Measurements from ENCODE around the gene TSC2. TPM values are rescaled to one million over a fixed set of nuclear protein-coding genes. Genes with fewer than 3 reads are reported as not detected.
"Not testable (repeated sequence)": the region's sequence is repeated elsewhere in the genome, so short reads cannot be mapped to it uniquely, and the experiment has no call there.

Gene TSC2
- total RNA-seq, 3 donors from 2014 or later (not counting 1 experiment from before 2014, with no cell fraction given), result 135 to 197 (median 161) TPM

- intact Hi-C loops (cut with micrococcal nuclease), result no loop called here
- Mint-ChIP-seq H3K27me3 (ENCODE audit: low read depth in 2 of 2) (no peaks in the 10 kb centered on the region), H3K9me3 (no peaks in the 10 kb centered on the region), H3K4me3 (no peak overlapping the region), H3K4me1 (peaks cover 11 to 18% of the 10 kb centered on the region in 2 donors), H3K27ac (peak overlapping the region in 1 of 2 donors; percentile 14), H3K36me3 (no peaks in the 10 kb centered on the region)
- Histone ChIP-seq H3K4me1 (ENCODE audit: control insufficient read depth, insufficient read depth, low read length) (peaks cover 10% of the 10 kb centered on the region), H3K36me3 (ENCODE audit: control insufficient read depth, insufficient read depth, low read length) (no peaks in the 10 kb centered on the region), H3K9me3 (ENCODE audit: control insufficient read depth, insufficient read depth, low read length) (no peaks in the 10 kb centered on the region), H3K27ac (ENCODE audit: low read length) (no peak overlapping the region), H3K27me3 (ENCODE audit: control insufficient read depth, insufficient read depth, low read length) (no peaks in the 10 kb centered on the region), H3K4me3 (ENCODE audit: low read length) (no peak overlapping the region)
- DNase-seq, result no peak
- ATAC-seq, result peak in 1 of 3 donors; percentile 15
- no peak for TF ChIP-seq CTCF (IDR thresholded peaks at IDR 0.05)
- 95% methylated on average over 17 of the region's 19 CpGs for WGBS (ENCODE audit: insufficient coverage)
These were observed 74.1 kb downstream of the TSC2 start for GRCh38 chr16:2121853-2122252.

- Histone ChIP-seq H3K36me3 (ENCODE audit: control insufficient read depth, insufficient read depth, low read length) (no peaks in the 10 kb centered on the region), H3K27ac (ENCODE audit: low read length) (no peak overlapping the region), H3K9me3 (ENCODE audit: control insufficient read depth, insufficient read depth, low read length) (no peaks in the 10 kb centered on the region), H3K27me3 (ENCODE audit: control insufficient read depth, insufficient read depth, low read length) (no peaks in the 10 kb centered on the region), H3K4me3 (ENCODE audit: low read length) (no peak overlapping the region), H3K4me1 (ENCODE audit: control insufficient read depth, insufficient read depth, low read length) (peaks cover 10% of the 10 kb centered on the region)
- intact Hi-C loops (cut with micrococcal nuclease), result no loop called here
- Mint-ChIP-seq H3K4me3 (no peak overlapping the region), H3K27me3 (ENCODE audit: low read depth in 2 of 2) (no peaks in the 10 kb centered on the region), H3K9me3 (no peaks in the 10 kb centered on the region), H3K36me3 (no peaks in the 10 kb centered on the region), H3K4me1 (peaks cover 11 to 23% of the 10 kb centered on the region in 2 donors), H3K27ac (no peak overlapping the region)
- no peak for TF ChIP-seq CTCF (IDR thresholded peaks at IDR 0.05)
- WGBS (ENCODE audit: insufficient coverage), result 90% methylated on average over 15 of the region's 17 CpGs
- ATAC-seq, result no peak
- no peak for DNase-seq
These were observed 74.6 kb downstream of the TSC2 start for GRCh38 chr16:2122429-2122828.

- H3K36me3 Mint-ChIP-seq; H3K27me3 ChIP-seq (ENCODE audit: control insufficient read depth, insufficient read depth, low read length); H3K9me3 Mint-ChIP-seq; DNase-seq; H3K27ac ChIP-seq (ENCODE audit: low read length); H3K27me3 Mint-ChIP-seq (ENCODE audit: low read depth in 2 of 2); H3K27ac Mint-ChIP-seq; H3K4me3 Mint-ChIP-seq; H3K4me3 ChIP-seq (ENCODE audit: low read length); H3K36me3 ChIP-seq (ENCODE audit: control insufficient read depth, insufficient read depth, low read length); H3K9me3 ChIP-seq (ENCODE audit: control insufficient read depth, insufficient read depth, low read length); ATAC-seq; intact Hi-C loops (cut with micrococcal nuclease): not testable (repeated sequence)
- H3K4me1 ChIP-seq (ENCODE audit: control insufficient read depth, insufficient read depth, low read length), result peaks cover 10% of the 10 kb centered on the region
- 88% methylated on average over 11 of the region's 26 CpGs for WGBS (ENCODE audit: insufficient coverage)
- H3K4me1 Mint-ChIP-seq, result peaks cover 11 to 23% of the 10 kb centered on the region in 2 donors
These were observed 75.3 kb downstream of the TSC2 start for GRCh38 chr16:2122934-2123683.

- peaks cover 17% of the 10 kb centered on the region for H3K4me1 ChIP-seq (ENCODE audit: control insufficient read depth, insufficient read depth, low read length)
- H3K9me3 ChIP-seq (ENCODE audit: control insufficient read depth, insufficient read depth, low read length); H3K27ac Mint-ChIP-seq; H3K4me3 Mint-ChIP-seq; H3K27me3 ChIP-seq (ENCODE audit: control insufficient read depth, insufficient read depth, low read length); H3K27ac ChIP-seq (ENCODE audit: low read length); H3K36me3 Mint-ChIP-seq; intact Hi-C loops (cut with micrococcal nuclease); ATAC-seq; DNase-seq; H3K27me3 Mint-ChIP-seq (ENCODE audit: low read depth in 2 of 2); H3K36me3 ChIP-seq (ENCODE audit: control insufficient read depth, insufficient read depth, low read length); H3K9me3 Mint-ChIP-seq; H3K4me3 ChIP-seq (ENCODE audit: low read length): not testable (repeated sequence)
- H3K4me1 Mint-ChIP-seq, result peaks cover 17 to 28% of the 10 kb centered on the region in 2 donors
- 66% methylated on average over 18 of the region's 27 CpGs for WGBS (ENCODE audit: insufficient coverage)
These were observed 76.1 kb downstream of the TSC2 start for GRCh38 chr16:2123706-2124376.

GRCh38 chr16:2124377-2124693 lies 76.5 kb downstream of the TSC2 start:
- not testable (repeated sequence) for H3K9me3 Mint-ChIP-seq, ATAC-seq
- WGBS (ENCODE audit: insufficient coverage), result 59% methylated on average over 11 of the region's 11 CpGs

GRCh38 chr16:2124694-2125444 lies 77.1 kb downstream of the TSC2 start:
- H3K9me3 Mint-ChIP-seq; H3K36me3 Mint-ChIP-seq; H3K4me3 Mint-ChIP-seq; ATAC-seq; H3K4me3 ChIP-seq (ENCODE audit: low read length); H3K27me3 ChIP-seq (ENCODE audit: control insufficient read depth, insufficient read depth, low read length); H3K27ac Mint-ChIP-seq; intact Hi-C loops (cut with micrococcal nuclease); H3K9me3 ChIP-seq (ENCODE audit: control insufficient read depth, insufficient read depth, low read length); H3K36me3 ChIP-seq (ENCODE audit: control insufficient read depth, insufficient read depth, low read length); DNase-seq; H3K27ac ChIP-seq (ENCODE audit: low read length); H3K27me3 Mint-ChIP-seq (ENCODE audit: low read depth in 2 of 2): not testable (repeated sequence)
- peaks cover 17 to 28% of the 10 kb centered on the region in 2 donors for H3K4me1 Mint-ChIP-seq
- 43% methylated on average over 36 of the region's 37 CpGs for WGBS (ENCODE audit: insufficient coverage)
- peaks cover 22% of the 10 kb centered on the region for H3K4me1 ChIP-seq (ENCODE audit: control insufficient read depth, insufficient read depth, low read length)

More at GRCh38 chr16:2124377-2124693, 76.5 kb downstream of the TSC2 start:
- H3K4me1 Mint-ChIP-seq, result peaks cover 17 to 28% of the 10 kb centered on the region in 2 donors
- H3K27ac ChIP-seq (ENCODE audit: low read length); H3K4me3 Mint-ChIP-seq; H3K27me3 Mint-ChIP-seq (ENCODE audit: low read depth in 2 of 2); H3K4me3 ChIP-seq (ENCODE audit: low read length); H3K27me3 ChIP-seq (ENCODE audit: control insufficient read depth, insufficient read depth, low read length); H3K27ac Mint-ChIP-seq; H3K36me3 ChIP-seq (ENCODE audit: control insufficient read depth, insufficient read depth, low read length); H3K36me3 Mint-ChIP-seq; intact Hi-C loops (cut with micrococcal nuclease); H3K9me3 ChIP-seq (ENCODE audit: control insufficient read depth, insufficient read depth, low read length); DNase-seq: not testable (repeated sequence)
- peaks cover 22% of the 10 kb centered on the region for H3K4me1 ChIP-seq (ENCODE audit: control insufficient read depth, insufficient read depth, low read length)
